HG03457 (cell line): ENCODE results near the gene APOO.
"Not testable (repeated sequence)": the region's sequence is repeated elsewhere in the genome, so short reads cannot be mapped to it uniquely, and the experiment has no call there.

Experiments
- ATAC-seq: cut with Tn5 transposase; IDR thresholded peaks from one replicate; pipeline ENCODE4 v1.9.1; 2021; ENCODE audit warnings: moderate number of reproducible peaks; ENCODE audit not compliant: unreplicated experiment

Gene APOO

GRCh38 chrX:23861215-23861896 is 46.4 kb downstream of the APOO start:
- no peak for ATAC-seq

- ATAC-seq, result not testable (repeated sequence)
Observed at GRCh38 chrX:23859238-23859637, 48.5 kb downstream of the APOO start.

DNA sequence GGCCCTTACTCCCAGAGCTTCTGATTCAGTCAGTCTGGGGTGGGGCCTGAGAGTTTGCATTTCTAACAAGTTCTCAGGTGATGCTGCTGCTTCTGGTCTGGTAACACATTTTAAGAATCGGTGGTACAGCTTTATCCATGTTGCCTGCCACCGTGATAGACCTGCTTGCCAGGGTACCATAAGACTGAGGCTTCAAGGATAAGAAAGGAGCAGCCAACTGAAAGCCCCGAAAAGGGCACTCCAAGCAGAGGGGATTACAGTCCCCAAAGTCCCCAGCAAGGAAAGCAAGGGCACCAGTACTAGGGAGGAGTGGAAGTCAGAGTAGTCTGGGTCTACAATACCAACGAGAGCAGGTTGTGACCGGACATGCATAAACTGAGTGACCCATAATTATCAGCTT is 49.8 kb downstream of the APOO start:
- ATAC-seq, result no peak

- ATAC-seq, result no peak
Observed at GRCh38 chrX:23857363-23857762, 50.4 kb downstream of the APOO start.

- ATAC-seq, result no peak
Observed at GRCh38 chrX:23855569-23855968, 52.2 kb downstream of the APOO start.

GRCh38 chrX:23854945-23855344 is 52.8 kb downstream of the APOO start:
- ATAC-seq, result no peak

- ATAC-seq, result no peak
Observed at GRCh38 chrX:23854122-23854521, 53.6 kb downstream of the APOO start.

DNA sequence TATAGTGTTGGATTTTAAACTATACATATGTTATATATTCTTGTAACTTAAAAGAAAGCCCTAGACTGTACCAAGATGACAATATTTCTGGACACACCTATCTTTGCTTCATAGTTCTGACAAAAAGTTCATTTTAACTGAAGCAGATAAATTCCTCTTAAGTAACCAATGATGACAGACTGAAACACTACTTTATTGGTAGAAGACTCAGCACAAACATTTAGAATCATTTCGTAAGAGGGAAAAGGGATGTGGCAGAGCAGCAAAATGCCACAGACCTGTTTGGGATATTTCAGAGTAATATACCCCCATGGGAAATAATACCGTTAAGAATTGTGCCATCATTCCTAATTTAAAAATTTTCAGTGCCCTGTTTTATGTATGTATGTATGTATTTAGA is 56.2 kb downstream of the APOO start:
- ATAC-seq, result no peak

DNA sequence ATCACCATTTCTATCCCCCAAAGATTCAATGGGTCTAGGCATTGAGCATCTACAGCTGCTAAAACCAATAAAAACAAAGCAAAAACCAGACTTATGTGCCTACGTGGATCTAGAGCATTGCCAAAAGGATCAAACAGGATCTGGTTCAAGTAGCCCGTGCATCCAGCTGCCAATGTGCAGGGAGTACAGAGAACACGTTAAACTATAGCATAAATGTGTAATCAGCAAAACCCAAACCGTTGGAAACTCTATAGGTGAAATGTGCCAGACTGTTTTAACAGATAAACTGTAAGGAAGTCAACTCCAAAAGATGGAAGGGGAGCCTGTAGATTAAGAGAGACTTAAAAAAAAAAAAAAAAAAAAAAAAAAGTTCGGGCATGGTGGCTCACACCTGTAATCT is 58.5 kb downstream of the APOO start:
- ATAC-seq, result no peak

- no peak for ATAC-seq
Observed at GRCh38 chrX:23845351-23845817, 62.4 kb downstream of the APOO start.

GRCh38 chrX:23844502-23845138 is 63.1 kb downstream of the APOO start:
- no peak for ATAC-seq

DNA sequence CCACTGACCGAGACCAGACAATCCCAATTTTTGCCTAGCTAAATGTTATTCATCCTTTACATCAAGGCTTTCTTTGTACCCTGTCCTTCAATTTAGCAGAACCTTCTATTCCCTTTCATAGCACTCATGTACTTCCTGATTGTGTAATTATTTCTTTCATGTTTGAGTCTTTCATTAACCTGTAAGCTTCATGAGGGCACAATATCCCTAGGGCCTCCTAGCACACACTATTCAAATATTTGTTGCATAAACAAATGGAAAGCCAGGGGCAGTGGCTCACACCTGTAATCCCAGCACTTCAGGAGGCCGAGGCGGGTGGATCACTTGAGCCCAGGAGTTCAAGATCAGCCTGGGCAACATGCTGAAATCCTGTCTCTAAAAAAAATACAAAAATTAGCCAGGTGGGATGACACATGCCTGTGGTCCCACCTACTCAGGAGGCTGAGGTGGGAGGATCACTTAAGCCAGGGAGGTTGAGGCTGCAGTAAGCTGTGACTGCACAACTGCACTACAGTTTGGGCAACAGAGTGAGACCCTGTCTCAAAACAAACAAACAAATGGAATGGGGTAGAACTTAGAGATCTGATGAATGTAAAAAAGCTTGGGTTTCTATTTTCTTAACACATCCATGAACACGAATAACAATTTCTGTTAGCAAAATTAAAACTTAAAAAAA is 65.8 kb downstream of the APOO start:
- no peak for ATAC-seq

GRCh38 chrX:23840674-23841073 is 67.1 kb downstream of the APOO start:
- ATAC-seq, result no peak

GRCh38 chrX:23838953-23839352 is 68.8 kb downstream of the APOO start:
- no peak for ATAC-seq

GRCh38 chrX:23832721-23833120 is 75.0 kb downstream of the APOO start:
- ATAC-seq, result no peak

- ATAC-seq, result no peak
Observed at GRCh38 chrX:23828881-23829280, 78.9 kb downstream of the APOO start.

- no peak for ATAC-seq
Observed at GRCh38 chrX:23826653-23827052, 81.1 kb downstream of the APOO start.

DNA sequence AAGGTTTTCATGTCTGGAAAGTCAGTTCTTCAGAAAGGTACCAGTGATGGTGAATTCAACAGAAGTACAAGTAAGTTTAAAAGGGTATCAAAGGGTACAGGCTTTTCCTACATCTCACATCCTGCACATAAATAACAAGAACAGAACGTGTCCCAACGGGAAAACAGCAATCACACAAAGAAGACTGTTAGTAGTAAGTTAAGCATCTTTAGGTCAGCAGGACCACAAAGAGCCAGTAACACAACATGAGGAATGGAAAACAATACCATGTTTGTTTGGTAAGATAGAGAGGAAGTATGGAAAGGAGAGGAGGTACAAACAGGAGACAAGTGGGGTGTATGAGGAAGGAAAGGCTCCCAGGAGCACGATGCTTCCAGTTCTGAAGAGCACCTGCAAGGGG is 81.5 kb downstream of the APOO start:
- no peak for ATAC-seq

- ATAC-seq, result no peak
Observed at GRCh38 chrX:23825675-23826074, 82.1 kb downstream of the APOO start.

DNA sequence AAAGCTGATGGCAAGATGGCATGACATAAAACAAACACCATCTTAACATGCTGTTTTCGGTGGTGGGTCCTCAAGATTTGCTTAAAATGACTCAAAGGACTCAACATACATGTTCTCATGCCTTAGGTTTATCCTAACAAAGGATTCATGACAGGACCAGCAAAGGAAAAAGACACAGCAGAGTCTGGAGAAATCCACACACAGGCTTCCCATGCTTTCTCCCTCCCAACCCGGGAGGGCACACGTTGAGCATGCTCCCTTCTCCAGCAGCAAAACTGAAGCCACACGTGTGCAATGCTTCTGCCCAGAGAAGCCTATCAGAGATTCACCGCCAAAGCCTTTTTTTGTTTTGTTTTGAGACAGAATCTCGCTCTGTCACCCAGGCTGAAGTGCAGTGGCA is 84.9 kb downstream of the APOO start:
- ATAC-seq, result no peak

DNA sequence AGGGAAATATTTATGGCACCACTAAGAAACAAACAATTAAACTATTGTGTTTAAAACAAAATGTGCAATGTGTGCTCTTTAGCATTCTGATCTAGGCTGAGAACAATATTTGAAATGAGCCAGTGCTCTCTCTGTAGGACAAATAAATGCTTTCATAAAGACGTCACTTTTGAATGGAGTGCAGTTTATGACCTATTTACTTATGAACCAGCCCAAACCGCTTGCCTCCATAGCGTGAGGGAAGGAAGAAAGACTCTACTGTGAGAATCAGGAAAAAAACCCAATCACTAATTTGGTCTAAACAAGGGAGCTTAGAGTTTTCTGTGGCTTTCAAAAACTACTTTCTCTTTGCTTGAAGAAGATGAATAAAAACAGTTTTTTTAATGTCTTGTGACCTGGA is 85.3 kb downstream of the APOO start:
- ATAC-seq, result no peak

- no peak for ATAC-seq
Observed at GRCh38 chrX:23821847-23822246, 85.9 kb downstream of the APOO start.
